Right renal cortex interstitium (tissue), 3 donors: ENCODE data around the gene NFKBIZ. TPM values are rescaled to one million over a fixed set of nuclear protein-coding genes. Genes with fewer than 3 reads are reported as not detected.
"Not testable (repeated sequence)": the region's sequence is repeated elsewhere in the genome, so short reads cannot be mapped to it uniquely, and the experiment has no call there.

Source experiments
- DNase-seq, 3 donors: peaks; one replicate each; pipeline ENCODE4 v3.0.0-alpha.2; 2013; ENCODE audit warnings: low read depth in 3 of 3, low spot score in 2 of 3
- polyA plus RNA-seq, 3 donors: library from polyadenylated mRNA; unstranded; fragments of 120-200 nt; gene quantifications; one replicate each; pipeline ENCODE4 v1.2.1, GENCODE V29; 2013; ENCODE audit not compliant: insufficient read length in 3 of 3

The NFKBIZ gene
- polyA plus RNA-seq, 3 donors = 5.1 to 10.2 (median 6.3) TPM

GRCh38 chr3:101868534-101869464 lies 19.5 kb downstream of the NFKBIZ start:
- DNase-seq = no peak

- DNase-seq = no peak
These were observed 20.8 kb downstream of the NFKBIZ start for GRCh38 chr3:101870138-101870537.

GRCh38 chr3:101873619-101874018 lies 24.3 kb downstream of the NFKBIZ start:
- no peak for DNase-seq

- DNase-seq = no peak
These were observed 26.8 kb downstream of the NFKBIZ start for GRCh38 chr3:101876142-101876541.

GRCh38 chr3:101878589-101878988 lies 29.3 kb downstream of the NFKBIZ start:
- DNase-seq = no peak

- no peak for DNase-seq
These were observed 29.8 kb downstream of the NFKBIZ start for GRCh38 chr3:101879102-101879501.

GRCh38 chr3:101879623-101880284 lies 30.4 kb downstream of the NFKBIZ start:
- no peak for DNase-seq

- DNase-seq = no peak
These were observed 35.5 kb downstream of the NFKBIZ start for GRCh38 chr3:101884776-101885175.

- not testable (repeated sequence) for DNase-seq
These were observed 36.3 kb downstream of the NFKBIZ start for GRCh38 chr3:101885584-101885983.

- no peak for DNase-seq
These were observed 37.3 kb downstream of the NFKBIZ start for GRCh38 chr3:101886626-101887025.

- DNase-seq = no peak
These were observed 39.3 kb downstream of the NFKBIZ start for GRCh38 chr3:101888653-101889052.

- DNase-seq = no peak
These were observed 41.4 kb downstream of the NFKBIZ start for GRCh38 chr3:101890716-101891115.

- DNase-seq = no peak
These were observed 43.3 kb downstream of the NFKBIZ start for GRCh38 chr3:101892648-101893047.

GRCh38 chr3:101896083-101896757 lies 46.9 kb downstream of the NFKBIZ start:
- DNase-seq = no peak

- DNase-seq = no peak
These were observed 47.7 kb downstream of the NFKBIZ start for GRCh38 chr3:101897013-101897412.

- DNase-seq = no peak
These were observed 48.7 kb downstream of the NFKBIZ start for GRCh38 chr3:101898039-101898438.

GRCh38 chr3:101898752-101899169 lies 49.4 kb downstream of the NFKBIZ start:
- no peak for DNase-seq

- no peak for DNase-seq
These were observed 51.0 kb downstream of the NFKBIZ start for GRCh38 chr3:101900316-101900715.

GRCh38 chr3:101900736-101901135 lies 51.4 kb downstream of the NFKBIZ start:
- DNase-seq = no peak

GRCh38 chr3:101902041-101902440 lies 52.7 kb downstream of the NFKBIZ start:
- no peak for DNase-seq

GRCh38 chr3:101903451-101903871 lies 54.1 kb downstream of the NFKBIZ start:
- DNase-seq = no peak
